Ishikawa (cell line): ENCODE results near the gene CHST15.

Source experiments
- EGR1 ChIP-seq: IDR thresholded peaks from 2 replicates; pipeline ENCODE4 v1.6.1; 2012
- EP300 ChIP-seq: IDR thresholded peaks from 2 replicates; pipeline ENCODE4 v1.6.1; 2012; ENCODE audit warnings: borderline replicate concordance
- FOXM1 ChIP-seq: IDR thresholded peaks from 2 replicates; pipeline ENCODE4 v1.6.1; 2012; ENCODE audit warnings: low read depth, borderline replicate concordance
- RAD21 ChIP-seq: IDR thresholded peaks from 2 replicates; pipeline ENCODE4 v1.6.1; 2012; ENCODE audit warnings: low read depth
- REST ChIP-seq: IDR thresholded peaks from 2 replicates; pipeline ENCODE4 v1.6.1; 2012; ENCODE audit warnings: low read depth, mild to moderate bottlenecking
- TAF1 ChIP-seq: IDR thresholded peaks from 2 replicates; pipeline ENCODE4 v1.6.1; 2012; ENCODE audit warnings: low read depth, mild to moderate bottlenecking
- TCF12 ChIP-seq: IDR thresholded peaks from 2 replicates; pipeline ENCODE4 v1.6.1; 2012; ENCODE audit warnings: low read depth
- TEAD4 ChIP-seq: IDR thresholded peaks from 2 replicates; pipeline ENCODE4 v1.6.1; 2012
- YY1 ChIP-seq: IDR thresholded peaks from 2 replicates; pipeline ENCODE4 v1.6.1; 2012; ENCODE audit warnings: low read depth
- ZBTB7A ChIP-seq: IDR thresholded peaks from 2 replicates; pipeline ENCODE4 v1.6.1; 2012; ENCODE audit warnings: low read depth
- TF ChIP-seq, protein P1 (sequence below): IDR thresholded peaks from 2 replicates; pipeline ENCODE4 v1.6.1; 2012

- TF ChIP-seq EGR1 (no peak), TCF12 (no peak), TEAD4 (no peak), EP300 (no peak), YY1 (no peak), ZBTB7A (no peak), REST (no peak), RAD21 (no peak), FOXM1 (no peak), TAF1 (no peak)
- TF ChIP-seq, protein P1, sequence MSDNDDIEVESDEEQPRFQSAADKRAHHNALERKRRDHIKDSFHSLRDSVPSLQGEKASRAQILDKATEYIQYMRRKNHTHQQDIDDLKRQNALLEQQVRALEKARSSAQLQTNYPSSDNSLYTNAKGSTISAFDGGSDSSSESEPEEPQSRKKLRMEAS = no peak
Observed at GRCh38 chr10:124124123-124124768, 30.8 kb upstream of the CHST15 start.
